HG02588 (cell line): ENCODE measurements around the gene SPAG16.
"Not testable (repeated sequence)": the region's sequence is repeated elsewhere in the genome, so short reads cannot be mapped to it uniquely, and the experiment has no call there.

Experiments
- ATAC-seq: cut with Tn5 transposase; IDR thresholded peaks from one replicate; pipeline ENCODE4 v1.9.1; 2021; ENCODE audit warnings: mild to moderate bottlenecking, moderate library complexity; ENCODE audit not compliant: unreplicated experiment

Gene SPAG16

GRCh38 chr2:213688133-213688532, 403.9 kb downstream of the SPAG16 start:
- ATAC-seq: no peak

GRCh38 chr2:213688825-213689224, 404.6 kb downstream of the SPAG16 start:
- not testable (repeated sequence) for ATAC-seq

- ATAC-seq: no peak
Measured at GRCh38 chr2:213689585-213689984, 405.3 kb downstream of the SPAG16 start.

- no peak for ATAC-seq
Measured at GRCh38 chr2:213691351-213691750, 407.1 kb downstream of the SPAG16 start.

- peak; percentile 74 for ATAC-seq
Measured at GRCh38 chr2:213696442-213696841, 412.2 kb downstream of the SPAG16 start.

GRCh38 chr2:213701365-213701764, 417.1 kb downstream of the SPAG16 start:
- ATAC-seq: not testable (repeated sequence)

GRCh38 chr2:213703406-213704098, 419.3 kb downstream of the SPAG16 start:
- ATAC-seq: no peak

- no peak for ATAC-seq
Measured at GRCh38 chr2:213710164-213710563, 425.9 kb downstream of the SPAG16 start.

GRCh38 chr2:213718411-213718810, 434.1 kb downstream of the SPAG16 start:
- ATAC-seq: not testable (repeated sequence)

GRCh38 chr2:213722565-213722964, 438.3 kb downstream of the SPAG16 start:
- ATAC-seq: no peak

GRCh38 chr2:213723041-213723560, 438.8 kb downstream of the SPAG16 start:
- no peak for ATAC-seq

GRCh38 chr2:213723707-213724106, 439.4 kb downstream of the SPAG16 start:
- ATAC-seq: no peak

GRCh38 chr2:213726101-213726500, 441.8 kb downstream of the SPAG16 start:
- no peak for ATAC-seq

GRCh38 chr2:213733893-213734292, 449.6 kb downstream of the SPAG16 start:
- peak; percentile 93 for ATAC-seq

GRCh38 chr2:213740453-213740852, 456.2 kb downstream of the SPAG16 start:
- peak; percentile 95 for ATAC-seq

- peak; percentile 95 for ATAC-seq
Measured at GRCh38 chr2:213751446-213751845, 467.2 kb downstream of the SPAG16 start.

GRCh38 chr2:213752575-213752974, 468.3 kb downstream of the SPAG16 start:
- ATAC-seq: no peak

GRCh38 chr2:213757525-213757924, 473.3 kb downstream of the SPAG16 start:
- no peak for ATAC-seq

- ATAC-seq: no peak
Measured at GRCh38 chr2:213763354-213763753, 479.1 kb downstream of the SPAG16 start.

- no peak for ATAC-seq
Measured at GRCh38 chr2:213763963-213764362, 479.7 kb downstream of the SPAG16 start.

- ATAC-seq: no peak
Measured at GRCh38 chr2:213764849-213765248, 480.6 kb downstream of the SPAG16 start.

- ATAC-seq: peak; percentile 36
Measured at GRCh38 chr2:213766062-213766461, 481.8 kb downstream of the SPAG16 start.

- ATAC-seq: peak; percentile 98
Measured at GRCh38 chr2:213766465-213766901, 482.2 kb downstream of the SPAG16 start.
